KMS-11 (cell line): ENCODE data around the gene FAM83D.

Experiments used
- H2AFZ ChIP-seq: fragments of 200-600 bp; sonication (generic); 2 replicates; pipeline ENCODE4 v1.6.1; 2016; ENCODE audit warnings: antibody characterized with exemption, mixed run types, low read depth
- H3K27ac ChIP-seq: fragments of 200-600 bp; sonication (generic); 2 replicates; pipeline ENCODE4 v1.6.1; 2016; ENCODE audit warnings: mild to moderate bottlenecking, mixed run types
- H3K27me3 ChIP-seq: fragments of 200-600 bp; sonication (generic); 2 replicates; pipeline ENCODE4 v1.6.1; 2017; ENCODE audit warnings: mild to moderate bottlenecking, low read depth, mixed run types, moderate library complexity; ENCODE audit not compliant: insufficient read depth
- H3K36me3 ChIP-seq: fragments of 200-600 bp; sonication (generic); 2 replicates; pipeline ENCODE4 v1.6.1; 2017; ENCODE audit warnings: mild to moderate bottlenecking, mixed run types; ENCODE audit not compliant: insufficient read depth
- H3K4me1 ChIP-seq: fragments of 200-600 bp; sonication (generic); 2 replicates; pipeline ENCODE4 v1.6.1; 2016; ENCODE audit warnings: mild to moderate bottlenecking, low read depth, mixed run types; ENCODE audit not compliant: poor library complexity, severe bottlenecking
- H3K4me2 ChIP-seq: fragments of 200-600 bp; sonication (generic); 2 replicates; pipeline ENCODE4 v1.7.0; 2016; ENCODE audit warnings: mild to moderate bottlenecking, mixed run types
- H3K4me3 ChIP-seq: fragments of 200-600 bp; sonication (generic); IDR thresholded peaks from 2 replicates; pipeline ENCODE4 v1.6.1; 2017; ENCODE audit warnings: low read depth, low read length, mixed read lengths; ENCODE audit not compliant: insufficient read depth
- H3K79me2 ChIP-seq: fragments of 200-600 bp; sonication (generic); 2 replicates; pipeline ENCODE4 v1.6.1; 2016; ENCODE audit warnings: low read depth, mixed run types; ENCODE audit not compliant: insufficient read depth
- H3K9ac ChIP-seq: fragments of 200-600 bp; sonication (generic); 2 replicates; pipeline ENCODE4 v1.6.1; 2016; ENCODE audit warnings: mild to moderate bottlenecking, mixed run types
- H4K20me1 ChIP-seq: fragments of 200-600 bp; sonication (generic); 2 replicates; pipeline ENCODE4 v1.6.1; 2016; ENCODE audit warnings: mild to moderate bottlenecking, mixed run types; ENCODE audit not compliant: insufficient read depth
- TF ChIP-seq, protein P1 (sequence below): fragments of 200-600 bp; sonication (generic); conservative IDR thresholded peaks from 2 replicates; pipeline ENCODE4 v1.6.1; 2017; ENCODE audit warnings: low read depth, mild to moderate bottlenecking, antibody characterized with exemption, low read length, moderate library complexity, mixed read lengths

Gene FAM83D

GRCh38 chr20:38997622-38998021, 71.4 kb downstream of the FAM83D start:
- Histone ChIP-seq H2AFZ (no peak overlapping the region), H3K9ac (no peak overlapping the region), H3K27ac (no peak overlapping the region), H3K79me2 (no peaks in the 10 kb centered on the region), H4K20me1 (no peaks in the 10 kb centered on the region), H3K36me3 (0 out of 2 replicates have a peak, but pooled peaks cover 1% of the 10 kb centered on the region), H3K4me1 (peaks cover 11% of the 10 kb centered on the region), H3K4me2 (no peak overlapping the region), H3K27me3 (no peaks in the 10 kb centered on the region), H3K4me3 (no peak overlapping the region)
- TF ChIP-seq, protein P1, sequence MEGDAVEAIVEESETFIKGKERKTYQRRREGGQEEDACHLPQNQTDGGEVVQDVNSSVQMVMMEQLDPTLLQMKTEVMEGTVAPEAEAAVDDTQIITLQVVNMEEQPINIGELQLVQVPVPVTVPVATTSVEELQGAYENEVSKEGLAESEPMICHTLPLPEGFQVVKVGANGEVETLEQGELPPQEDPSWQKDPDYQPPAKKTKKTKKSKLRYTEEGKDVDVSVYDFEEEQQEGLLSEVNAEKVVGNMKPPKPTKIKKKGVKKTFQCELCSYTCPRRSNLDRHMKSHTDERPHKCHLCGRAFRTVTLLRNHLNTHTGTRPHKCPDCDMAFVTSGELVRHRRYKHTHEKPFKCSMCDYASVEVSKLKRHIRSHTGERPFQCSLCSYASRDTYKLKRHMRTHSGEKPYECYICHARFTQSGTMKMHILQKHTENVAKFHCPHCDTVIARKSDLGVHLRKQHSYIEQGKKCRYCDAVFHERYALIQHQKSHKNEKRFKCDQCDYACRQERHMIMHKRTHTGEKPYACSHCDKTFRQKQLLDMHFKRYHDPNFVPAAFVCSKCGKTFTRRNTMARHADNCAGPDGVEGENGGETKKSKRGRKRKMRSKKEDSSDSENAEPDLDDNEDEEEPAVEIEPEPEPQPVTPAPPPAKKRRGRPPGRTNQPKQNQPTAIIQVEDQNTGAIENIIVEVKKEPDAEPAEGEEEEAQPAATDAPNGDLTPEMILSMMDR, result no peak

DNA sequence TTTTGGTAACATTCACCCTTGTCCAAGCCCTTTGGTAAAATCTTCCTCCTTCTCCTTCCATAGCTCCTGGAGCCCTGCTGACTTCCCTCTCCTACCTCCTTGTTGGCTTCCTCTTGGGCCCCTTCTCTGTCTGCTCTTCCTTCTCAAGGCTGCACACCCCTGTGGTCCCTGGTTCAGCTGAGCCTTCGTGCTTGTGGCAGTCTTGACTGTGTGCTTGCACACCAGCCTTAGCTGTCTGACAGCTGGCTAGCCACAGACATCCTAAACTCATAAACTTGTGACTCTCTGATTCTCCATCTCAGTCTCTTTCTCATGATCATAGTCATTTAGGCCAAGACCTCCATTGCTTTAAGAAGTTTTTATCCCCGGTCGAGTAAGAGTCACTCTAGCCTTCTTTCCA, 73.0 kb downstream of the FAM83D start:
- Histone ChIP-seq H3K4me3 (no peak overlapping the region), H2AFZ (no peak overlapping the region), H3K27ac (no peak overlapping the region), H3K27me3 (no peaks in the 10 kb centered on the region), H4K20me1 (peaks cover under 1% of the 10 kb centered on the region; the same call in 1 of the 2 replicates), H3K4me2 (no peak overlapping the region), H3K9ac (no peak overlapping the region), H3K4me1 (peaks cover 18% of the 10 kb centered on the region), H3K79me2 (no peaks in the 10 kb centered on the region), H3K36me3 (peaks cover 3% of the 10 kb centered on the region; the same call in 1 of the 2 replicates)
- TF ChIP-seq, protein P1, result no peak

DNA sequence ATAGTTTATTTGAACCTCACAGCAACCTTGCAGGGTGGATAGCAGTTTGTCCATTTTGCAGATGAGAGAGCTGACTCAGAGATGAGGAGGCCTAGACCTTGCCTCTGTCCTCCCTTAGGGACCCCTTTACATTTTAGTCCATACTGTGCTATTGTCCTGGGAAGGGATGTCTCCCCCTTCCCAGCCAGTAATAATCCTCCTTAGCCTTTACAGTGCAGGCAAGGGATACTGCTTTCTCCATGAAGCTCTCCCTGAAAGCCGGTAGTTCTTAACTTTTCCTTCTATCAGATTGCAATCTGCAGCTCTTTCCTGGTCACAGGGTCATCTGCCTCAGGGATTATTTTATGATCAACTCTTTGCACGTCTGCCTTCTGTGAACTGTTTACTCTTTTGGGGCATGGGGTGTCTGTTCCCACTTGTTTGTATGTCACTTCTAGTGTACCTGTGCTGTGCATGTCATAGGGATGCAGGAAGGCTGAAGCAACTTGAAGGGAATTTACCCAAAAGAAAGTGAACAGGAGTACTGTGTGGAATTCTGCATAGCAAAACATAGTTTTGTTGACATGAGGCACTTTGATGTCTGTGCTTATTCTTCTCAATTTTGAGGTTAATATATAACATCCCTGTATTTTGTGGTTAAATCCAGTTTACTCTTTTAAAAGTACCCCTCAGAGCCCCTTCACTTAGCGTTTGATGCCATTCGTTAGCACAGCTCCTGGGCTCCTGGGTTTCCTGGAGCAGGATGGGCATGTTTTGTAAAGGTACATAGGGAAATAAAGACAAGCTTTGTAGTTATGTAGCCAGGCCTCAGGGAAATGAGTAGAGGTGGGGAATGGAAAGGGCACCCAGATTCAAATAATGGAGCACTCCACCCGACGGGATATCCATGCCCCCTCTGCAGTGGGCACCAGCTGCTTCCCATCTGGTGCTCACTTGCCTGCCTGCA, 74.0 kb downstream of the FAM83D start:
- Histone ChIP-seq H3K4me1 (peaks cover 28% of the 10 kb centered on the region), H2AFZ (no peak overlapping the region), H3K4me2 (no peak overlapping the region), H3K36me3 (peaks cover 3% of the 10 kb centered on the region; the same call in 1 of the 2 replicates), H4K20me1 (peaks cover 3% of the 10 kb centered on the region; the same call in 1 of the 2 replicates), H3K9ac (no peak overlapping the region), H3K27me3 (no peaks in the 10 kb centered on the region), H3K79me2 (no peaks in the 10 kb centered on the region), H3K4me3 (no peak overlapping the region), H3K27ac (no peak overlapping the region)
- TF ChIP-seq, protein P1, result no peak
